ENCODE data around the gene COPS4. TPM values are rescaled to one million over a fixed set of nuclear protein-coding genes. Genes with fewer than 3 reads are reported as not detected.
"Not testable (repeated sequence)": the region's sequence is repeated elsewhere in the genome, so short reads cannot be mapped to it uniquely, and the experiment has no call there.

COPS4 gene
- total RNA-seq, 1 donor from 2014 or later: 89.6 TPM

DNA sequence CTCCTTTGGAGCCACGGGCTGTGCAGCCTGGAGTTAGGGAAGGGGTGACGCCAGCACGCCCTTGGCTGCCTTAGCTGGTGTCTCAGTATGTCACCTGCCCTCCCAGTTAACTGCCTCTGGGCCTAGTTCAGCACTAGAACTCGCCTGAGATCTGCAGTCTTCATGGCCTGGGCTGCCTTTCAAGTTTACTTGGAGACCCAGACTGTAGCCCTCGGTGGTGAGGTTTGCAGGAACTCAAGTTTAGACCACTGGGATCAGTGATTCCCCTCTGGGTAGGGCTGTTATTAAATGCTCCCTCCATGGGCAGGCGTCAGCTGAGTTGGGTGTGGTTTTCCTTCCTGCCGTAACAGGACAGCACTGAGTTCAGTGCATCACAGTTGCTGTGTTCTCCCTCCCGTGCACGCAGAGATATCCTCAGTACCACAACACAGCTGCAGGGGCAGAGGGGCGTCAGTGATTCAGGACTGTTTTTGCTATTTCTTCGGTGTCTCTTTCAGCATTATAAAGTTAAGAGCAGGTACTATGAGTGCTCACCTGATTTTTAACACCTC, 49.0 kb downstream of the COPS4 start:
- DNase-seq (ENCODE audit: low read depth in 2 of 2): peak; percentile 57 to 69

DNA sequence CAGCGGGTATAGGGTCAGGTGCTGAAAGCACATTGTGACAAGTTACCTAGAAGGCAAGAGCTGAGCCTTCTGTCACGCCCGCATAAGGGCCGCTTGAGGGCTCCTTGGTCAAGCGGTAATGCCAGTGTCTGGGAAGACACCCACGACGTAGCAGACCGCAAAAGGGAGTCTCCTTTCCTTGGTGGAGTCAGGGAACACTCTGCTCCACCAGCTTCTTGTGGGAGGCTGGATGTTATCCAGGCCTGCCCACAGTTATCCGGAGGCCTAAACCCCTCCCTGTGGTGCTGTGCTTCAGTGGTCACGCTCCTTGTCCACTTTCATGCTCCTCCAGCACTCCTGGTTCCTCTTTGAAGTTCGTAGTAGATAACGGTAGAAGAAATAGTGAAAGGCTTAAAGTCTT, 50.0 kb downstream of the COPS4 start:
- not testable (repeated sequence) for DNase-seq (ENCODE audit: low read depth in 2 of 2)

DNA sequence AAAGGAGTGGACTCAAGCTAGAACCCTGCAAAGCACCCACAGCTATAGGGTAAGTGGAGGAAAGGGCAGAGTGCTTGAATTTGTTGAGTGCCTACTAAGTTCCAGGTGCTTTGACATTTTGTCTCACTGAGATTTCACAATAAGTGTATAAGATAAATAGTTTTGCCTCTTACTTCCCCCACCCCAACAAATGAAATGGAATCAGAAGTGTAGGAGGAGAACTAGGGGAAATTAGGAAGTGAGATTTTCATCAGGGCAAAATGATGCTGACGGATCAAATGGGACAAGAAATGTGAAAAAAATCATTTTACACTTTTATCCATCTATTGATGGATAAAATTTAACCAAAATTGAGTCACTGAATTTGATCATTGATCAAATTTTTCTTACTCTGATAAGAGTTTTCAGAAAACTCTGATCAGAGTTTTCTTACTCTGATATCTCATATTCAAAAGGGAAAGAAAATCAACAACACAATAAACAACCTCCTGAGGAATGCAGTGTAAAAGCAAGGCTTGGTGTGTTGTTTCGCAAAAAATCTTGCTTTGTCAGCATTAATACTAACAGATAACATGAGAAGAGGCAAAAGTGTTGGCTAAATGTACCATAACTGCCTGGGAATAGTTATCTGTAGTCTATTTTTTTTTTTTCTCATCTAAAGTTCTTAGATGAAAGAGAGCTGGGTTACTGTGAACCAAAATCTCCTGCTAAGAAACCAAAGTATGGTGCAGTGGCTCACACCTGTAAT, 54.6 kb downstream of the COPS4 start:
- no peak for DNase-seq (ENCODE audit: low read depth in 2 of 2)

- DNase-seq (ENCODE audit: low read depth in 2 of 2): no peak
Measured at GRCh38 chr4:83093060-83093640, 58.2 kb downstream of the COPS4 start.

GRCh38 chr4:83096397-83096796, 61.4 kb downstream of the COPS4 start:
- DNase-seq (ENCODE audit: low read depth in 2 of 2): no peak

DNA sequence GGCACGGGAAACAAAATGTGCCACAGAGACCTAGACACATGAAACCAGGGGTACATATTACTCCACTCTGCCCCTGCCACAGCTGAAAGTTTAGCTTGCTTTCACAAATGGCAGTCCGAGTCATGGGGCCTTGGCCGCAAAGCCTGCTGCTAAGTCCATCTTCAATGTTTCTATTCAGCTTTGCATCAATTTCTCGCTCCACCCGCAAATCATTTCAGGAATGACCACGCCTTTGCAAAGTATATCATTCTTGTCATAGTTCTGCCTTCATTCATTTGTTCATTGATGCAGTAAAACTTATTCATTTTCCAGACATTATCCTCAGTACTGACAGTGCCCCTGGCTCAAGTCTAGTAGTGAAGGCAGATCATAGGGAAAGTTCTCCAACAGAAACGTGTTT, 70.0 kb downstream of the COPS4 start:
- DNase-seq (ENCODE audit: low read depth in 2 of 2): no peak

- no peak for DNase-seq (ENCODE audit: low read depth in 2 of 2)
Measured at GRCh38 chr4:83107631-83108030, 72.6 kb downstream of the COPS4 start.

- DNase-seq (ENCODE audit: low read depth in 2 of 2): no peak
Measured at GRCh38 chr4:83108101-83108861, 73.3 kb downstream of the COPS4 start.

GRCh38 chr4:83109480-83110222, 74.7 kb downstream of the COPS4 start:
- DNase-seq (ENCODE audit: low read depth in 2 of 2): peak in 1 of 2 donors; percentile 57

DNA sequence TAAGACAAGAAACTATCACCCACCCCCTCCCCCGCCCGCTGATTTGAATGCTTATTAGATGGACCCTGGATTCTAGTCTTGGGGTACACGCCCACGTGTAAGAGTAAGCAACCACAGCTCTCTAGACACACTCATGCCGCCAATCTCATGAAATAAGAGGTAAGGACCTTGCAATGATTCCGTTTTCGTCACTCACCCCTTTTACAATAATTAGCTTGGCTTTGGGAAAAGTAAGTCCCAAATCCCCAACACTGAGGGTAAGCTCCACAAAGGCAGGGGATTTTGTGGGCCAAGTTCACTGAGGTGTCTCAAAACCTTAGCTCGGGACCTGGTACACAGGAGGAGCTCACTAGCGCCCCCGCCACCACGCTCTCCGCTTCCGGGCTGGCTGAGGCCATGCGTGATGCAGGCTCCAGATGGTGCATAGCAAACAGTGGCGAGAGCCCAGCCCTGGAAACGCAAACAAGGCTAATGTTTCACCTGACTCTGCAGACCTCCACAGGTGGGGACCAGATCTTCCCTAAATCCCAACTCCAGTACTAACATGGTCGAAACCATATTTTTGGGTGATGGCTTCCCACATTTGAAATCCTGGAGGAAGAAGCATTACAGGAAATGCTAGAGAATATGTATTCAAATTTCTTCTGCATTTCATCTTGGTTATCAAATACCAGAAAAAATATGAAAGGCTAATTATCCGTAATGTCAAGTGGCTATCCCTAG, 75.4 kb downstream of the COPS4 start:
- peak; percentile 40 to 84 for DNase-seq (ENCODE audit: low read depth in 2 of 2)

DNA sequence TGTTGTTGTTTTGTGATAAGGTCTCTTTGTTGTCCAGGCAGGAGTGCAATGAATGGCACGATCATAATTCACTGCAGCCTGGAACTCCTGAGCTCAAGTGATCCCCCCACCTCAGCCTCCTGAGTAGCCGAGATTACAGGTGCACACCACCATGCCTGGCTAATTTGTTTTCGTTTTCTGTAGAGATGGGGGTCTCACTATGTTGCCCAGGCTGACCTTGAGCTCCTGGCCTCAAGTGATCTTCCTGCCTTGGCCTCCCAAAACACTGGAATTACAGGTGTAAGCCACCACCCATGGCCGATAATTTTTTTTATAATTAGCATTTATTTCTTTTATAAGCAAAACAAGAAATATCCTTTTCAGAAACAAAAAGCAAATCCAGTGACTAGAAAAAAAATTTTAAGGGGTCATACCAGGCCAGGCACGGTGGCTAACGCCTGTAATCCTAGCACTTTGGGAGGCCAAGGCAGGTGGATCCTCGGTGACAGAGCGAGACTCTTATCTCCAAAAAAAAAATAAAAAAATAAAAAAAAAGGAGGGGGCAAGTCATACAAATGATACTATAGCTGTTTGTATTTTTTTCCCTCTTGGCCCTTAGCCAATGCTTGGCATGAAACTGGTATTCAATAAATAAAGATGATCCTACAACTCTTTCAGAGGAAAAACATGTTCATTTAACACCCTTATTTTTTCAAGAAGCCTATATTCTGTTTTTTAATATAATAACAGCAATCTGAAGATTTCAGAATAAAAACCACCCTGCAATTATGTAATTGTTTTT, 76.2 kb downstream of the COPS4 start:
- no peak for DNase-seq (ENCODE audit: low read depth in 2 of 2)

DNA sequence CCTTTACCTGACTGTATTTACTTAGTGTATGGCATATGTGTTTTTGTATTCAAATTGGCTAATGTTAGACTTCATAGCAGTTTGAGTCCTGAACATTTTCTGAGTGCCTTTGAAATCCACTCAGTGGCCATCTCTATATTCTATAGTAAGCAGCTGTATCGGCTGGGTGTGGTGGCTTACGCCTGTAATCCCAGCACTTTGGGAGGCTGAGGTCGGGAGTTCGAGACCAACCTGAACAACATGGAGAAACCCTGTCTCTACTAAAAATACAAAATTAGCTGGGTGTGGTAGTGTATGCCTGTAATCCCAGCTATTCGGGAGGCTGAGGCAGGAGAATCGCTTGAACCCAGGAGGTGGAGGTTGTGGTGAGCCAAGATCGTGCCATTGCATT, 76.8 kb downstream of the COPS4 start:
- DNase-seq (ENCODE audit: low read depth in 2 of 2): not testable (repeated sequence)

DNA sequence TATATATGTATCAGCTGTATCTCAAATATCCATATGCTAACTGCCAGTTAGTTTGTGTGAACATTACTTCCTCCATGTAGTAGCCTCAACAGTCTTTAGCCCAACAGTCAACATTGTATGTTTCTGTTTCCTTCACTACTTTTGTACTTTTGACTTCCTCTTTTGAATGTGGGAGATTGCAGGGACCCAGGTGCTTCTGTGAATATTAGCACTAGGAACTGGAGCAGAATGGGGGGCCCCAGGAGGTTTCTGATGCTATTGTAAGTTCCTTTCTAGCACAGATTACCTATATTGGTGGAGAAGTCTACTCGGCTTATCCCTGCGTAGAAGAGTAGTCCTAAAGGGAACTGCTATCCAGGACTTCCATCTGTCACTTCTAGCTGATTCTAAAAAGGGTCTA, 77.2 kb downstream of the COPS4 start:
- no peak for DNase-seq (ENCODE audit: low read depth in 2 of 2)

GRCh38 chr4:83112678-83113428, 77.9 kb downstream of the COPS4 start:
- no peak for DNase-seq (ENCODE audit: low read depth in 2 of 2)

- no peak for DNase-seq (ENCODE audit: low read depth in 2 of 2)
Measured at GRCh38 chr4:83113429-83113786, 78.4 kb downstream of the COPS4 start.

GRCh38 chr4:83114576-83114975, 79.6 kb downstream of the COPS4 start, which contains the start of gene PLAC8:
Gene PLAC8, minus strand, starts transcription at chr4:83114729. Its CDS starts 6,808 bp downstream, at chr4:83107921.
- DNase-seq (ENCODE audit: low read depth in 2 of 2): no peak

- DNase-seq (ENCODE audit: low read depth in 2 of 2): no peak
Measured at GRCh38 chr4:83115000-83115399, 80.0 kb downstream of the COPS4 start.

- no peak for DNase-seq (ENCODE audit: low read depth in 2 of 2)
Measured at GRCh38 chr4:83115656-83116285, 80.8 kb downstream of the COPS4 start.

DNA sequence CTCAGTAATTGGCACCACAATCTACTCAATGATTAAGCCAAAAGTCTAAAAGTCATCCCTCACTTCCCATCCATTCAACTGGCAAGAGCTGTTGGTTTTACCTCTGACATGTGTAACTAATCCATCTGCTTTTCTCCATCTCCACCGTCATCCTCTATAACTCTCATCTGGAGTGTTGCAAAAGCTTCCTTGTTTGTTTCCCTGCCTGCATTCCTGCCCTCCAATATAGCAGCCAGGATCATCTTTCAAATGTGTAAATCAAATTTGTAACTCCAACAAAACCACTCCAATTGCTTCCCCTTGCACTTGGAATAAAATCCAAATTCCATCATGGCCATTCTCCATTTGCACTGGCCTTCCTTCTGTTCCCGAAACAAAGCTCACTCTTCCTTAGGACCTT, 83.9 kb downstream of the COPS4 start:
- no peak for DNase-seq (ENCODE audit: low read depth in 2 of 2)
